Measurements from ENCODE around the gene BEST3.

GRCh38 chr12:69642531-69642930 is 56.6 kb downstream of the BEST3 start:
- TF ChIP-seq POLR2A (IDR thresholded peaks at IDR 0.05; ENCODE audit: low read depth, low read length) (no peak), SPI1 (IDR thresholded peaks at IDR 0.05; ENCODE audit: low read depth, low read length) (no peak), TAF1 (IDR thresholded peaks at IDR 0.05; ENCODE audit: low read depth, low read length) (no peak), POLR2AphosphoS5 (IDR thresholded peaks at IDR 0.05; ENCODE audit: low read depth, low read length) (no peak), POU2F2 (IDR thresholded peaks at IDR 0.05; ENCODE audit: low read depth, low read length) (no peak)

All from GM12891 (cell line).